ENCODE measurements around the gene AVPR1A.
"Not testable (repeated sequence)": the region's sequence is repeated elsewhere in the genome, so short reads cannot be mapped to it uniquely, and the experiment has no call there.

AVPR1A gene

DNA sequence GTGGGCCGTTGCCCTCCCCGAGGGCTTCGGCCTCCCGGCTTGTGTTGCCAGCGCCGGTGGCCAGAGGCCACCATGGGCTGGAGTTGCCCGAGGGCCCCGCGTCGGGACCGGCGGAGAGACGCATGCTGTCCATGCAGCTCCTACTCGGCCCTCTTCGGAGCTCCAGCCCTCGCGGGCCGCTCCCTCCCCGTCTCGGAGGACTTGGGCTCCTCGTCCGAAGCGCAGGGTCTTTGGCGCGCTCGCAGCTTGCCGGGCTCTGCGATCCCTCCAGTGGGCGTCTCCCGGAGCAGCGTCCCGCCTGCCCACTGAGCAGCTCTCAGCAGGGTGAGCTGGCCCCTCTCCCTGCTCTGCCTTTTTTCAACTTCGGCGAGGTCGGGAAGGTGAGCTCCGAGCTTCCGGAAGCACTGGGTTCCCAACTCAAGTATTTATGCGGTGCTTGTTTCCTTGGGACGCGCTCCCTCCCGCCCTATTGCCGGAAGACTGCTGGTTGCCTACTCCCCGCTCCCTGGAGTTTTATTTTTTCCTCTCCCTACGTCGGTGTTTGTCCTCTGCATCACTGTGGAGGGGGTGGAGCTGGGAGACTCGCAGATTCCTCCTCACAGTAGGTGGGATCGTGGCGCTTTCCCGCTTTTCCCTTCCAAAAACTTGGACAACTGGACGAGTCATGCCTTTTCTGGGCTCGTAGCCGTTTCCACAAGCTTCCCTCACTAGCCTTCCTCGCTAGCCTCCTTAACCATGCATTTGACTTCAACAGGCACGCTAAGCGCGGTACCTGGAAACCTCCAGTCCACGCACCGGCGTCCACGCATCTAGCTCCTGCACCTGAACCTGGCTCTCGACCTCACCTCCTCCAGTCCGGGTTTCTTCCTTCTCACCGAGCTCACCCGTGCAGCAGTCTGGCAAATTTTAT lies at the start of gene AVPR1A:
Gene AVPR1A, minus strand, starts transcription at position 489 of the 910 bp plus-strand sequence. Its CDS starts 365 bp downstream, at position 124.
- no peak for DNase-seq (ENCODE audit: low read depth in 2 of 2)

DNA sequence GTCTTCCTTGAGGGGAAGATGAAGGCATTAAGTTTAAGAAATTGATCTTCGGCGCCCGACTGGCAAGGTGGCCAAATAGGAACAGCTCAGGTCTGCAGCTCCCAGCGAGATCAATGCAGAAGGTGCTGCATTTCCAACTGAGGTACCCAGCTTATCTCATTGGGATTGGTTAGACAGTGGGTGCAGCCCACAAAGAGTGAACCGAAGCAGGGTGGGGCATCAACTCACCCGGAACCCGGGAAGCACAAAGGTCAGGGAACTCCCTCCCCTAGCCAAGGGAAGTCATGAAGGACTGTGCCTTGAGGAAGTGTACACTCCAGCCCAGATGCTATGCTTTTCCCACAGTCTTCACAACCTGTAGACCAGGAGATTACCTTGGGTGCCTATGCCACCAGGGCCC lies 45.2 kb upstream of the AVPR1A start:
- DNase-seq (ENCODE audit: low read depth in 2 of 2), result no peak

DNA sequence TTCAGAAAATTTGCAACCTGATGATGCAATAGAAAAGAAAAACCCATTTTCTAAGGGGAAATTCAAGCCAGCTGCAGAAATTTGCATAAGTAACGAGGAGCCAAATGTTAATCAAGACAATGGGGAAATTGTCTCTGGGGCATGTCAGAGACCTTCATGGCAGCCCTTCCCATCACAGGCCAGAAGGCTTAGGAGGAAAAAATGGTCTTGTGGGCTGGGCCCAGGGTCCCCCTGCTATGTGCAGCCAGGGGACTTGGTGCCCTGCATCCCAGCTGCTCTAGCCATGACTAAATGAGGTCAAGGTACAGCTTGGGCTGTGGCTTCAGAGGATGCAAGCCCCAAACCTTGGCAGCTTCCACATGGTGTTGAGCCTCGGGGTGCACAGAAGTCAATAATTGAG lies 28.2 kb upstream of the AVPR1A start:
- no peak for DNase-seq (ENCODE audit: low read depth in 2 of 2)

DNA sequence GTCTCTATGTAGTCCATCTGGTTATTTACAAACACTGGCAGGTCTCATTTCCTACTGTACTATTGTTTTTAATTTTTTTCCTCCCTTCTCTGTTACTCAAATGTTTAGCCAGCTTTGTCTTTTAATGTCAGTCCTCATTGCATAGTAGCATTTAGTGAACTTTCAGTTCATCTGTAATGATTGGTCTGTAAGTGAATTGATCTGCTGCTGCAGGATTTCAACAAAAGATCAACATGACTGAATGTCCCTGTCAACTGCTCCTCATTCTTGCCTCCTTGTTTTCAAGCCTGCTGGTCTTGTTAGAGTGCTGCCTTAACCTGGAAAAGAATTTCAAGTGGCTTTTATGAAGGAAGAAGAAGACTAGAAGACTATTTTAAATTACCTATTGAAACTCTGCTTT lies 19.3 kb upstream of the AVPR1A start:
- no peak for DNase-seq (ENCODE audit: low read depth in 2 of 2)

DNA sequence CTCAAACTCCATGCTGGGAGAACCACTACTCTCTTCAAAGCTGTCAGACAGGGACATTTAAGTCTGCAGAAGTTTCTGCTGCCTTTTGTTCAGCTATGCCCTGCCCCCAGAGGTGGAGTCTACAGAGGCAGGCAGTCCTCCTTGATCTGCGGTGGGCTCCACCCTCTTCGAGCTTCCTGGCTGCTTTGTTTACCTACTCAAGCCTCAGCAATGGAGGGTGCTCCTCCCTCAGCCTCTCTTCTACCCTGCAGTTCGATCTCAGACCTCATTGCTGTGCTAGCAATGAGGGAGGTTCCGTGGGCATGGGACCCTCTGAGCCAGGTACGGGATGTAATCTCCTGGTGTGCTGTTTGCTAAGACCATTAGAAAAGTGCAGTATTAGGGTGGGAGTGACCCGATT lies 16.7 kb upstream of the AVPR1A start:
- not testable (repeated sequence) for DNase-seq (ENCODE audit: low read depth in 2 of 2)

DNA sequence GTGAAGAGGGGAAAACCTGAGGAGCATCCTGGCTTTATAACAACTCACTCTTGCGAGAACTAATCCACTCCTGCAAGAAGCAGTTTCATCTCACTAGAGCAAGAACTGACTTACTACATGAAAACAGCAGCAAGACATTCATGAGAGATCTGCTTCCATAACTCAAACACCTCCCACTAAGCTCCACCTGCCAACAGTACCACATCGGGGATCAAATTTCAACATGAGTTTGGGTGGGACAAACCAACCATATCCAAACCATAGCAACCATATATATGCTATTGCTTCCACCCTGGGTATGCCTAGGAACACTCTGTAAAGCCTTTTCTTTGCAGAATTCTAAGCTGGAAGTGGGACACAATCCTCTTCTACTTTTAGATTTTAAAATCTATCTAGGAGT lies 13.9 kb upstream of the AVPR1A start:
- no peak for DNase-seq (ENCODE audit: low read depth in 2 of 2)

DNA sequence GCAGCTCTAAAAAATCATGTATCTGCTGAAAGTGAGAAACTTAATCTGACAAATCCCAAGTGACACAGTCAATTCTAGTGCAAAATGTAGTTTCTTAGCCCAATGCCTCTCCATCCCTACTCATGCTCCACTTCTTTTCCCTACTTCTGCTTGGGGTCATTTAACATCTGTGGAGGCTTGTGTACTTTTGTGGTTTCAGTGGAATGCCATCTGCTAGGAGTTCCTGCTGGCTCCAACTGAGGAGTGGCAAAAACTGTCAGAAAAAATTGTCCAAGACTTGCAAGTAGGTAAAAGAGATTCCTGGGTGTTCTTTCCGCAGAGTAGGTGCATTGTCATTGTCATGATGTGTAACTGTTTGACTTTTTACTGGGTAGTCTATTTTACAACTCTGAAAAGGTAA lies 12.5 kb upstream of the AVPR1A start:
- no peak for DNase-seq (ENCODE audit: low read depth in 2 of 2)

DNA sequence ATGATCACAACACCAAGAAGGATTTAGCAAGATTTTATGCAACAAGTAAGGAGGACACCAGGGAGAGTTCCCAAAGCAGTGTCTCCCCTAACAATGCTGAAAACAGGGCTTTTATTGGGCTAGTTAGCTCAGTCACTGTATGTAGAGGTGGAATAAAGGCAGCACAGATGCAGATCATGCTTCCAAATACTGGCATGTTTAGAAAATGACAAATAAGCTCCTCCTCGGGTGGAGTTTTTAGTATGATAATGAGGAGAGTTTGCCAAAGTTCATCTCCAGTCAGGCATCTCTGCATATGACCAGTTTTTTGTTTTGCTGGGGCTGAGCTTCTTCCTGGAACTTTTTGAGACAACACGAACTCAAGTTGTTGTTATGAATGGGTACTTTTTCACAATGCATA lies 4.4 kb upstream of the AVPR1A start:
- no peak for DNase-seq (ENCODE audit: low read depth in 2 of 2)

DNA sequence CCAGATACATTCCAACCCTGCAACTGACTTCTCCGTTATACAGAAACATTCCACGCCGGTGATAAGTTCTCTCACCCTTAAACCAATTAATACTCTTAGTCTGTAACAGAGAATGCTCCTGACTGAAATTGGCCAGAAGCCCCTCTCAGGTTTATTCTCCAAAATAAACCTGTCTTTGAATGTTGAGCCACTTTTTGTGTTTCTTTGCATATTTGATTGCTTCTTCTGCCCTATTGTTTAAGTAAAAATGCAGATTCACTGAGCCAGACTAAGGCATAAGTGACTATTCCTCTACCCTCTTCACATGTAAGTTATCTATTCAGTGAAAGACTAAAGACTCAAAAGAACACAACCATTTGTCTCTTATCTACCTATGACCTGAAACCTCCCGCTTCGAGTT lies 3.6 kb upstream of the AVPR1A start:
- DNase-seq (ENCODE audit: low read depth in 2 of 2), result no peak

DNA sequence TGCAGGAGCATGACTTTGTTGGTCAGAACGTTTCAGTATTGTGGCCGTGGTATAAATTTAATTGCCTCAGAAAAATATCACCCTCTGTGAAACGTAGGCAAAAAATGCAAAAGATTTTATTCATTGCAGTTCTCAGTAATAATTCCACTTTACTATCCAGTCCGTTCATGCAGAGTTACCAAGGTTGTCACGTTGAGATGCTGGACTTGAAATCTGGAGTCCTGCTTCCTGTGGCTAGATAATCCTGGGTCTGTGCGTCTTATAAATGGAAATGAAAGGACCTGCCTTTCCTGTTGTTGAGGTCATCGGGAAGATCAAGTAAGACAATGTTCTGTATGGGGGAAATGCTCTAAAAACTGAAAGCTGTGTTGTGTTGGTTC lies 1.3 kb upstream of the AVPR1A start:
- DNase-seq (ENCODE audit: low read depth in 2 of 2), result no peak

DNA sequence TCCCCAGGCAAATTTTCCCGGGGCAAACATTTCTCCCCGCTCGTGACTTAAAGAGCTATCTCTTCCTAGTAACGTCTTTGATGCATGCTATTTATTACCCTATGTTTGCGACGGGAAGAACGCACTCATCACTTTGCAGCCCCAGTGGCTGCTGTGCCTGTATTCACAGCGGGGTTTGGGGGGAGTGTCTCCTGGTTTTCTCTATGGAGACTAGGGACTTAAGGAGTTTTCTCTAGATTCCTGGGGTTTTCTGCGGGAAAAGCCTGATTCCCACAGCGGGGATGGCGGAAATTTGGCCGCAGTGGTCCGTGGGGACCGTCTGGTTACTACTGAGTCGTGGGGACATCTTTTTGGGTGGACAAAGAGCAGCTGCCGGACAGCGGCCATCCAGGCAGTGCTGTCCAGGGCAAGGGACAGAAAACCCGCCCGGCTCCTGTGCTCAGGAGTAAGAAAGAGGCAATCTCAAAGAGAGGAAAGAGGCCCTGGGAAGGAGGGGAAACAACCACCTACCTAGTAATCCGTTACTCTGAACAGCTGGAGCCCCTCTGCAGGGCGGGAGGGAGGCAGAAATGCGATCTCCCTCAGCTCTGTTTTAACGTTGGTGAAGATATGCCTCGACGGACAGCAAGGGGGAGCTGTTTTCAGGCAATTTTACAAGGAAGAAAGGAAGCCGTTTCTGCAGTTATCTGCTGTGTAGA lies 771 bp upstream of the AVPR1A start:
- no peak for DNase-seq (ENCODE audit: low read depth in 2 of 2)

DNA sequence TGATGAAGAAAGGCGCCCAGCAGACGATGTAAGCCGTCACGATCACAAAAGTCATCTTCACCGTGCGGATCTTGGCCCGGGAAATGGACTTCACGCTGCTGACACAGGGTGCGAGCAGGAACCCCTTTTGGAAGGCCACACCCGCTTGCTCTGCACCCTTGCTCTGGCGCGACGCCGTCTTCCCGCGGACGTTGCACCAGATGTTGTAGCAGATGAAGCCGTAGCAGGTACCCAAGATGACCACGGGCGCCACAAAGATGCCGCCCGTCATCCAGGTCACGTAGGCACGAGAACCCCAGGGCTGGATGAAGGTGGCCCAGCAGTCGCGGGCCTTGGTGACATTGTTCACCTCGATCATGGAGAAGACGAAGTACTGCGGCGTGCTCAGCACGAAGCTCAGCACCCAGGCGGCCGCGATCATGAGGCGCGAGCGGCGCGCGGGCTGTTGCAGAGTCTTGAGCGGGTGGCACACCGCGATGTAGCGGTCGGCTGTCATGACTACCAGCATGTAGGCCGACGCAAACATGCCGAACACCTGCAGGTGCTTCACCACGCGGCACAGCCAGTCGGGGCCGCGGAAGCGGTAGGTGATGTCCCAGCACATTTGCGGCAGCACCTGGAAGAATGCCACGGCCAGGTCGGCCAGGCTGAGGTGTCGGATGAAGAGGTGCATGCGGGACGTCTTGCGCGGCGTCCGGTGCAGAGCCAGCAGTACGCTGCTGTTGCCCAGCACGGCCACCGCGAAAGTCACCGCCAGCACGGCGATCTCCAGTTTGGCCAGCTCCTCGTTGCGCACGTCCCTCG lies 890 bp downstream of the AVPR1A start:
- no peak for DNase-seq (ENCODE audit: low read depth in 2 of 2)

DNA sequence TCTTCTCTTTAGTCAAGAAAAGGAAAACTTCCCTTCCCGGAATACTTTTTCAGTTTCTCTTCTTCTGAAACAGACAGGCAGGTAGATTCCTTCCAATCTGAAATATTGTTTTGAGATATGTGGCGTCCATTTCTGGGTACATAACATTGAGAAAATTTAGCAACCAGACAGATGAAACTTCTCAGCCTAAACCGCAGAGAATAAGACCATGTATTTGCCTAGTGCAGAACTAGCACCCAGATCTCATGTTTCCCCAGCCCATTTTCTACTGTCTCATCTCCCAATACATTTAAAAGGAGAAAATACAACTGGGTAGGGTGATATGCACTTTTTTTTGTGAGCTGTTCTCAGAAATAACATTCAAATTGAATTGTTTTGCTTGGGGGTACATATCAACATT lies 6.4 kb downstream of the AVPR1A start:
- no peak for DNase-seq (ENCODE audit: low read depth in 2 of 2)

DNA sequence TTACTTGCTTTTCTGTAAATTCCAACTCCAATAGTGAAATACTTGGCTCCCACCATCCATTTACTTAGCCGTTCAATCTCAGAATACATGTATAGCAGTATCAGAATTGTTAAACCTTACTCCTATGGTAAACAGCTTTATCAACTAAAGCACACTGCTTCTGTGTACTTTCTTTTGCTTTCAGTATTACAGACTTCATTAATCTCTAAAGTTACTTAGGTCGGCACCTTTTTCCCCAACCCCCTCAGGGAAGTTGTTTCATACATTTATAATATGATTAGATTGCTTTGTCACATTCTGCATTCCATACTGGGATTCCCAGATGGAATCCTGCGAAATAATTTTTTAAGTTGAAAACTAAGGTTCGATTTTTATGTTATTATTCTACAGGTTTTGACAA lies 12.5 kb downstream of the AVPR1A start:
- DNase-seq (ENCODE audit: low read depth in 2 of 2), result no peak

DNA sequence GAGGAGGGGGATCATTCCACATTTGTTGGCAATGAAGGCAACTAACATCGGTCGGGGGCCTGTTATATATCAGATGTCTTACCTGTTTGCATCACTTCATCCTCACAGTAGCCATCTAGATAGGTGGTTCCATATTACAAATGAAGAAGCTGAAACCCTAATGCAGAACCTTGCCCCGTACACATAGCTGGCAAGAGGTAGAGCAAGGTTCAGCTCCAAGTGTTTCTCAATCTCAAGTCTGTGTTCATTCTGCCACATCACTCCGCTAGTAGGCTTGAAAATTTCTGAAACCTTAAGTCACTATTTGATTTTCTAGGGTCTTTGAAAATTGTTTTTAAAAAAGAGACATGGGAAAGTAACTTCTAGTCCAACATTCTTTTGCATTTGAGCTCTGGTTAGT lies 17.0 kb downstream of the AVPR1A start:
- DNase-seq (ENCODE audit: low read depth in 2 of 2), result no peak

DNA sequence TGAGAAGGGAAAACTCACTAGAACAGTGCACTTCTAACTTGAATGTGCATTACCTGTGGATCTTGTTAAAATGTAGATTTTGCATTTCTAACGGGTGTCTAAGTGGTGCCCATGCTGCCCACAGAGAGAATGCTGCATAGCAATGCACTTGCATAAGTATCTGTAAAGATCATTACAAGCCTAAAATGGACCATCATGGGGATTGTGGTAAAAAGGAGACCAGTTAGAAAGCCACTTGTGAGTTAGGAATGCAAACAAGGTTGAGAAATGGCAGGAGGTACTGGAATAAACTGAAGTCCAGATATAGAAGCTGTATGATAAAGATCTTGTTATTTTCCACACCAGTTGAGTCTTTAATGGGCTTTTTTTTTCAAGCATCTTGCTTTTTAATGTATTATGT lies 18.8 kb downstream of the AVPR1A start:
- no peak for DNase-seq (ENCODE audit: low read depth in 2 of 2)

DNA sequence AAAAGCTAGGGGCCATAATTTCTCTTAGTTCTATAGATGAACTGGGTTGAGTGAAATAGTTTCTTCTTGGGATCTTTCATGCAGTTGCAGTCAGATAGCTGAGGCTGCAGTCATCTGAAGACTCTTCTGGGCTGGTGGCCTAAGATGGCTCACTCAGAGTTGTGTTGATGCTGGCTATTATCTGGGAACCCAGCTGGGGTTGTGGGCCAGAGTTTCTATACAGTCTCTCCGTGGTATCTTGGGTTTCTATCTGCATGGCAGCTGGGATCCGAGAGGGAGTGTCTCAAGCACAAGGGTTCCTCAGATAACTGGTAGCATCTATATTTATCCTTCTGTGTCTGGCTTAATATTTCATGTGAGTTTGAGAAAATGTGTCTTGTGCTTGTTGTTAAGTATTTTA lies 21.1 kb downstream of the AVPR1A start:
- no peak for DNase-seq (ENCODE audit: low read depth in 2 of 2)

DNA sequence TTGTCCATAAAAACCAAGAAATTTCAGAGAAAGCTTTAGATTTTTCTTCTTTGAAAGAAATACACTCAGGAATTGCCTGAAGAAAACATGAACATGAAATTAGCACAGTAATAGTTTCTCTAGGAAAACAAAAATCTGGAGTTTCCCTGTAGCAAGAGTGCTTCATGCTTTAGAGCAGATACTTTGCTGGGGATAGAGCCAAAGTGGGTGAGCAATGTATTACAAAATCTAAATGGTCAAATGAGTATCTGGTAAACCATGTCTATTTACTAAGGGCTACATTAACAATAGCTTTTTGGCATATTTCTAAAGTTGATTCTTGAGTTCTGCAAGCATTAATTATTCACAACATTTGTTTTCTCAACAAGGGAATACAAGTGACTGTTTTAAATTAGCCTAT lies 26.2 kb downstream of the AVPR1A start:
- no peak for DNase-seq (ENCODE audit: low read depth in 2 of 2)

DNA sequence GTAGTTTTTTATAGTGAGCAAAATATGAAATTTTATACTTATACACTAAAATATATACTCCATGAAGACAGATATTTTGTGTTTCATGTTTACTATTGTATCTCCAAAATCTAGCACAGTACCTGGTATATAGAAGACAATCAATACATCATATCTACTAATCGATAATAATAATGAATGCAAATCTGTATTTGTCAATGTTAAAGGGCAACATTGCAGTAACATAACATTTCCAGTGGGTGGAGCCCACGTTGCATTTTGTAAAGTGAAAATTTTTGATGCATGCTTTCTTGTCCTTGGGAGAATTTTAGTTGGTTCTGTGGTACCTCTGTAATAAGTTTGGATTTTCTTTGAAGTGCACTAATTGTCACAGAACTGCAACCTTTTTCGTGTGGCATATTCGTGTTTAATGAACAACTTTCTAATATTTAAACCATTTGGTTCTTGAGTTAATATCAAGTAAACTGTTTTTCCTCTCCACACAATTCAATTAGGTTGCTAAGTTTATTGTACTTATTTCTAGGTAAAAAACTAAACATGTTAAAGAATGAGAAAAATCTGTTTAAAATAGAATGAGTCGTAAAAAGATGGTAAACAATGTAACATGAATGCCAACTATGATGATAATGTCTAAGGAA lies 47.4 kb downstream of the AVPR1A start:
- no peak for DNase-seq (ENCODE audit: low read depth in 2 of 2)

DNA sequence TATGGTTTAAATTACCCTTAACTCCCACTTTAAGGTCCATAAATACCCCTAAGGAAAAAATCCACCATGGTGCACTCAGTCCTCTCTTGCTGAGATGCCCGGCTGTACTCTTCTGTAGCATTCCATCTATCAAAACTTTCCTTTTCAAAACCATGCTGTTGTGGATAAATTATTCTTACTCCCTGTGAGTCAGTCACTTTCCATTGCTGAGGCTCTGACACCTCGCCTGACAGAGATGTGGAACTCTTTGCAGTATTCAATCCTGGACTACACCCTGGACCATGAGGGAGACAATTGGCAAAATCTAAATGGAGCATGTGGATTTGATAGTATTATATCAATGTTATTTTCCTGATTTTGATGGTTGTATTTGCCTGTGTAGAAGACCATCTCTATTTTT lies 49.1 kb downstream of the AVPR1A start:
- no peak for DNase-seq (ENCODE audit: low read depth in 2 of 2)

DNA sequence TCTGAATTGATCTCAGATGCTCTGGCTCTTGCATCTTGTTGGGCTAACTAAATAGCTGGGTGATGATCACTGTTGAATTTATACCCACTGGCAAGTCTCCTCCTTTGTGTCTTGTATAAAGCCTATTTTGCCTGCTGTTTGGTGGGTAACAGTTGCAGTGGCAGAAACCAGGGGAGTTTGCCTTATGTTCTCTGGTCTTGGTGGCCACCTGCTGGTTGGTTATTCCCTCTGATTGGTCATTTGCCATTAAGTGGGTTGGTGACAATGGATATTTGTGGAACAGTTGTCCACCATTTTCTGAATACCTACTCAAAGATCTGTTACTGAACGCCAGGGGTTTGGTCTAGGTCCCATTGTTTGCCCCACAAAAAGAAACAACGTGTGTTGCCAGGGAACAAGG lies 52.1 kb downstream of the AVPR1A start:
- no peak for DNase-seq (ENCODE audit: low read depth in 2 of 2)

DNA sequence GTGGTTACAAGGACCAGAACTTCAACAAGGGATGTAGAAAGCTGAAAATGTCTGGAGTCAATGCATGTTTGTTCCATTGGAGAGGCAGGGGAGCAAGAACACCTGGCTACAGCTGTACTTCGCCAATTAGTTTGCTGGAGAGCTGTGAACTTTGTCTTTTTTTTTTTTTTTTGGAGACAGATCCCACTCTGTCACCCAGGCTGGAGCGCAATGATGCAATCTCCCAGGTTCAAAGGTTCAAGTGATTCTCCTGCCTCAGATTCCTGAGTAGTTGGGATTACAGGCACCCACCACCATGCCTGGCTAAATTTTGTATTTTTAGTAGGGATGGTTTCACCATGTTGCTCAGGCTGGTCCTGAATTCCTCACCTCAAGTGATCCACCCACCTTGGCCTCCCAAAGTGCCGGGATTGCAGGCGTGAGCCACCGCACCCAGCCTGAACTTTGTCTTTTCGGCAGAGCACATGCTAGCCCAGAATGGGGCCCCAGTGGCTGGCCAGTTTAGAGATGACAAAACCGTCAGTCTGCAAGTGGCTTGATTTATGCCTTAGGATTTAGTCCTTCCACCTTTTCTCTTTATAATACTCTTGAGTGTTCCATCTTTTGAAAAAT lies 55.5 kb downstream of the AVPR1A start:
- DNase-seq (ENCODE audit: low read depth in 2 of 2), result no peak

Measured in stimulated activated CD4-positive, alpha-beta T cell treated with anti-CD3 and anti-CD28 coated beads, Interleukin-4, amount 100 ng/mL, for 48 hours (primary cell).